ENCODE results near the gene STAP1.

- TF ChIP-seq, protein P1, sequence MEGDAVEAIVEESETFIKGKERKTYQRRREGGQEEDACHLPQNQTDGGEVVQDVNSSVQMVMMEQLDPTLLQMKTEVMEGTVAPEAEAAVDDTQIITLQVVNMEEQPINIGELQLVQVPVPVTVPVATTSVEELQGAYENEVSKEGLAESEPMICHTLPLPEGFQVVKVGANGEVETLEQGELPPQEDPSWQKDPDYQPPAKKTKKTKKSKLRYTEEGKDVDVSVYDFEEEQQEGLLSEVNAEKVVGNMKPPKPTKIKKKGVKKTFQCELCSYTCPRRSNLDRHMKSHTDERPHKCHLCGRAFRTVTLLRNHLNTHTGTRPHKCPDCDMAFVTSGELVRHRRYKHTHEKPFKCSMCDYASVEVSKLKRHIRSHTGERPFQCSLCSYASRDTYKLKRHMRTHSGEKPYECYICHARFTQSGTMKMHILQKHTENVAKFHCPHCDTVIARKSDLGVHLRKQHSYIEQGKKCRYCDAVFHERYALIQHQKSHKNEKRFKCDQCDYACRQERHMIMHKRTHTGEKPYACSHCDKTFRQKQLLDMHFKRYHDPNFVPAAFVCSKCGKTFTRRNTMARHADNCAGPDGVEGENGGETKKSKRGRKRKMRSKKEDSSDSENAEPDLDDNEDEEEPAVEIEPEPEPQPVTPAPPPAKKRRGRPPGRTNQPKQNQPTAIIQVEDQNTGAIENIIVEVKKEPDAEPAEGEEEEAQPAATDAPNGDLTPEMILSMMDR (IDR thresholded peaks at IDR 0.05; ENCODE audit: low read depth, low read length, poor library complexity, severe bottlenecking) = no peak
- TF ChIP-seq EZH2phosphoT487 (IDR thresholded peaks at IDR 0.05; ENCODE audit: borderline replicate concordance, low read length) = no peak
These were observed 93.0 kb downstream of the STAP1 start for GRCh38 chr4:67651536-67651935.

Measured in DOHH2 (cell line).